Measurements from ENCODE around the gene BTNL9. TPM values are rescaled to one million over a fixed set of nuclear protein-coding genes. Genes with fewer than 3 reads are reported as not detected.

The BTNL9 gene
- total and polyA plus RNA-seq, 2 of the 8 experiments (the other 6 are each of a cell fraction or from before 2014, with no cell fraction given): 0.23 to 0.89 TPM

DNA sequence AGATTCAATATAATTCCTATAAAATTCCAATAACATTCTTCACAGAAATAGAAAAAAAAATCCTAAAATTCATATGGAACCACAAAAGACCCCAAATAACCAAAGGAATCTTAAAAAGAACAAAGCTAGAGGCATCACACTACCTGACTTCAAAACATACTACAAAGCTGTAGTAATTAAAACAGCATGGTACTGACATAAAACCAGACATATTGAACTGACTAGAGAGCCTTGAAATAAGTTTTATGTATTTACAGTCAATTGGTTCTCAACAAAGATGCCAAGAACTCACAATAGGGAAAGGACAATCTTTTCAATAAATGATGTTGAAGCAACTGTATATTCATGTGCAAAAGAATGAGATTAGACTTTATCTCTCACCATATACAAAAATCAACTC lies 36.9 kb downstream of the BTNL9 start:
- FAIRE-seq: no peak
- H3K18ac ChIP-seq (ENCODE audit: extremely low read depth, low read length): no peak overlapping the region
- H3K4ac ChIP-seq (replicated peaks; ENCODE audit: insufficient read length, low read depth, low read length): no peak overlapping the region
- no peak overlapping the region for H2BK120ac ChIP-seq (replicated peaks; ENCODE audit: low read depth, low read length)
- H3K14ac ChIP-seq (ENCODE audit: insufficient read length): no peak overlapping the region
- no peaks in the 10 kb centered on the region for H3K23me2 ChIP-seq (ENCODE audit: low read depth, low read length)
- H2AK5ac ChIP-seq (ENCODE audit: low read depth, low read length): no peak overlapping the region
- no peak overlapping the region for H4K5ac ChIP-seq (ENCODE audit: insufficient read length, low read depth, low read length)
- no peak overlapping the region for H3K27ac ChIP-seq (ENCODE audit: low read depth, low read length)
- H3K36me3 ChIP-seq (ENCODE audit: control insufficient read depth in 2 of 4, insufficient read depth in 4 of 4, low read length in 3 of 4): no peaks in the 10 kb centered on the region
- CTCF ChIA-PET (ENCODE audit: partially characterized antibody): interaction anchor here (0.6 kb wide), 1 partner anchor 32 kb away, joined by 3 read pairs; no protein-coding TSS in a partner anchor
- POLR2A ChIA-PET (ENCODE audit: partially characterized antibody): no interaction called here
- no peak overlapping the region for H2BK5ac ChIP-seq (ENCODE audit: low read depth, low read length)
- H3K56ac ChIP-seq (replicated peaks; ENCODE audit: insufficient read length, low read depth, low read length): no peak overlapping the region
- H2AFZ ChIP-seq (ENCODE audit: low read length): no peak overlapping the region
- no peak for DNase-seq (ENCODE audit: low read depth in 1 of 2, low spot score in 2 of 2)
- H3K79me1 ChIP-seq (ENCODE audit: low read depth, low read length): no peaks in the 10 kb centered on the region
- no peak overlapping the region for H2BK12ac ChIP-seq (ENCODE audit: low read depth, low read length)
- no peaks in the 10 kb centered on the region; a peak in 1 of 7 replicates for H3K27me3 ChIP-seq (replicated peaks in 1 of 4; ENCODE audit: control insufficient read depth in 3 of 4, extremely low read depth in 1 of 4, insufficient read depth in 3 of 4, low read length in 3 of 4)
- no peak overlapping the region for H3K4me2 ChIP-seq (ENCODE audit: insufficient read depth in 1 of 2, low read depth in 2 of 2, low read length in 2 of 2)
- H4K8ac ChIP-seq (ENCODE audit: extremely low read depth, insufficient read depth, low read length): no peak overlapping the region
- H3K23ac ChIP-seq (ENCODE audit: insufficient read length): no peak overlapping the region
- H3K79me2 ChIP-seq (ENCODE audit: control insufficient read depth in 1 of 2, insufficient read depth in 2 of 2, low read length in 2 of 2): no peaks in the 10 kb centered on the region
- no peak overlapping the region for H4K91ac ChIP-seq (replicated peaks; ENCODE audit: insufficient read length, low read length)
- H3K9me3 ChIP-seq (ENCODE audit: insufficient read depth in 2 of 2, low read depth in 1 of 2, low read length in 1 of 2): peaks cover 4 to 14% of the 10 kb centered on the region in 2 experiments
- H3K4me3 ChIP-seq (ENCODE audit: extremely low read depth in 1 of 4, insufficient read depth in 2 of 4, low read depth in 3 of 4, low read length in 4 of 4): no peak overlapping the region
- H2BK20ac ChIP-seq (ENCODE audit: low read length): no peak overlapping the region
- H4K20me1 ChIP-seq (replicated peaks in 1 of 2; ENCODE audit: control insufficient read depth in 1 of 2, insufficient read depth in 2 of 2, low read length in 2 of 2): no peaks in the 10 kb centered on the region
- H2BK15ac ChIP-seq (ENCODE audit: low read length): no peak overlapping the region
- no peak overlapping the region for H3K9ac ChIP-seq (replicated peaks in 1 of 4; ENCODE audit: extremely low read depth in 1 of 4, low read depth in 3 of 4, low read length in 3 of 4)
- no peaks in the 10 kb centered on the region for H3K4me1 ChIP-seq (replicated peaks in 1 of 4; ENCODE audit: control insufficient read depth in 3 of 4, insufficient read depth in 4 of 4, low read length in 3 of 4)
- no peak for TF ChIP-seq CEBPB (IDR thresholded peaks at IDR 0.05; ENCODE audit: low read depth, low read length)
- TF ChIP-seq SRF (IDR thresholded peaks at IDR 0.05; ENCODE audit: low read depth, low read length): no peak
- TF ChIP-seq RFX5 (IDR thresholded peaks at IDR 0.05; ENCODE audit: borderline replicate concordance, low read depth, low read length): no peak
- TF ChIP-seq EGR1 (IDR thresholded peaks at IDR 0.05; ENCODE audit: borderline replicate concordance, low read depth, low read length): no peak
- TF ChIP-seq SAP30 (IDR thresholded peaks at IDR 0.05; ENCODE audit: insufficient read depth, insufficient replicate concordance, low read length): no peak
- TF ChIP-seq POLR2A (IDR thresholded peaks at IDR 0.05; ENCODE audit: control extremely low read depth in 1 of 2, low read depth in 2 of 2, low read length in 2 of 2): no peak
- no peak for TF ChIP-seq CHD1 (IDR thresholded peaks at IDR 0.05; ENCODE audit: low read depth, low read length)
- no peak for TF ChIP-seq SIN3A (conservative IDR thresholded peaks at IDR 0.05 in 1 of 2, IDR thresholded peaks at IDR 0.05 in 1 of 2; ENCODE audit: low read depth in 1 of 2, low read length in 2 of 2)
- no peak for TF ChIP-seq ZNF274 (IDR thresholded peaks at IDR 0.05; ENCODE audit: borderline replicate concordance, extremely low read depth, low read length)
- TF ChIP-seq YY1 (IDR thresholded peaks at IDR 0.05; ENCODE audit: low read depth, low read length): no peak
- no peak for TF ChIP-seq KDM1A (IDR thresholded peaks at IDR 0.05; ENCODE audit: borderline replicate concordance, low read length)
- TF ChIP-seq JUND (IDR thresholded peaks at IDR 0.05; ENCODE audit: low read length): no peak
- TF ChIP-seq GTF2F1 (IDR thresholded peaks at IDR 0.05; ENCODE audit: borderline replicate concordance, low read depth, low read length): no peak
- no peak for TF ChIP-seq KDM5A (IDR thresholded peaks at IDR 0.05; ENCODE audit: low read length)
- TF ChIP-seq KDM4A (IDR thresholded peaks at IDR 0.05; ENCODE audit: low read depth, low read length, severe bottlenecking): no peak
- TF ChIP-seq SP2 (IDR thresholded peaks at IDR 0.05; ENCODE audit: low read length): no peak
